ENCODE measurements around the gene OR2C3.

DNA sequence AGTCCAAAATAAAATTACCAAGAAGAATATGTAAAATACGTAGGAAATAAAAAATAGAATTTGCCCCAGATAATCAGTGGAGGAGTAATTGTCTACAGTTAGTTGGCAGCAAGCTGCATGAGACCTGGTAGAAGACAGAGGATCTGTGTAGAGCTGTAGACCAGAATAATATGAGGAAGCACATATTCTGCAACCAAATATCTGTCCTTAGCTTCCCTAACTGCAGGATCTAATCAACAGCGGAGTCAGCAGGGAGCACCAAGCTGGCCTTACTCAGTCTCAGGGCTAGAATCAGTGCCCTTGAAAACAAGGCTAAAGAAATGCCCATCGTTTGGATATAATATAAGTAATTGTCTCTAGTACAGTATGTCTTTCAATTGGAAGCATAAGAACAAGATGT is 6.6 kb upstream of the OR2C3 start:
- no peak for TF ChIP-seq FOSL1 (IDR thresholded peaks at IDR 0.05; ENCODE audit: low read depth)
- TF ChIP-seq EZH2 (IDR thresholded peaks at IDR 0.05), result no peak
- TF ChIP-seq, protein P1, sequence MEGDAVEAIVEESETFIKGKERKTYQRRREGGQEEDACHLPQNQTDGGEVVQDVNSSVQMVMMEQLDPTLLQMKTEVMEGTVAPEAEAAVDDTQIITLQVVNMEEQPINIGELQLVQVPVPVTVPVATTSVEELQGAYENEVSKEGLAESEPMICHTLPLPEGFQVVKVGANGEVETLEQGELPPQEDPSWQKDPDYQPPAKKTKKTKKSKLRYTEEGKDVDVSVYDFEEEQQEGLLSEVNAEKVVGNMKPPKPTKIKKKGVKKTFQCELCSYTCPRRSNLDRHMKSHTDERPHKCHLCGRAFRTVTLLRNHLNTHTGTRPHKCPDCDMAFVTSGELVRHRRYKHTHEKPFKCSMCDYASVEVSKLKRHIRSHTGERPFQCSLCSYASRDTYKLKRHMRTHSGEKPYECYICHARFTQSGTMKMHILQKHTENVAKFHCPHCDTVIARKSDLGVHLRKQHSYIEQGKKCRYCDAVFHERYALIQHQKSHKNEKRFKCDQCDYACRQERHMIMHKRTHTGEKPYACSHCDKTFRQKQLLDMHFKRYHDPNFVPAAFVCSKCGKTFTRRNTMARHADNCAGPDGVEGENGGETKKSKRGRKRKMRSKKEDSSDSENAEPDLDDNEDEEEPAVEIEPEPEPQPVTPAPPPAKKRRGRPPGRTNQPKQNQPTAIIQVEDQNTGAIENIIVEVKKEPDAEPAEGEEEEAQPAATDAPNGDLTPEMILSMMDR (IDR thresholded peaks at IDR 0.05 in 2 of 3, conservative IDR thresholded peaks at IDR 0.05 in 1 of 3; ENCODE audit: borderline replicate concordance in 1 of 3, insufficient read depth in 1 of 3, low read depth in 2 of 3, low read length in 2 of 3), result no peak
- no peak for TF ChIP-seq POLR2A (IDR thresholded peaks at IDR 0.05; ENCODE audit: borderline replicate concordance, extremely low read depth, insufficient read depth, insufficient read length)
- TF ChIP-seq CEBPB (IDR thresholded peaks at IDR 0.05; ENCODE audit: low read depth), result no peak
- TF ChIP-seq, protein P2, sequence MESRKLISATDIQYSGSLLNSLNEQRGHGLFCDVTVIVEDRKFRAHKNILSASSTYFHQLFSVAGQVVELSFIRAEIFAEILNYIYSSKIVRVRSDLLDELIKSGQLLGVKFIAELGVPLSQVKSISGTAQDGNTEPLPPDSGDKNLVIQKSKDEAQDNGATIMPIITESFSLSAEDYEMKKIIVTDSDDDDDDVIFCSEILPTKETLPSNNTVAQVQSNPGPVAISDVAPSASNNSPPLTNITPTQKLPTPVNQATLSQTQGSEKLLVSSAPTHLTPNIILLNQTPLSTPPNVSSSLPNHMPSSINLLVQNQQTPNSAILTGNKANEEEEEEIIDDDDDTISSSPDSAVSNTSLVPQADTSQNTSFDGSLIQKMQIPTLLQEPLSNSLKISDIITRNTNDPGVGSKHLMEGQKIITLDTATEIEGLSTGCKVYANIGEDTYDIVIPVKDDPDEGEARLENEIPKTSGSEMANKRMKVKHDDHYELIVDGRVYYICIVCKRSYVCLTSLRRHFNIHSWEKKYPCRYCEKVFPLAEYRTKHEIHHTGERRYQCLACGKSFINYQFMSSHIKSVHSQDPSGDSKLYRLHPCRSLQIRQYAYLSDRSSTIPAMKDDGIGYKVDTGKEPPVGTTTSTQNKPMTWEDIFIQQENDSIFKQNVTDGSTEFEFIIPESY (IDR thresholded peaks at IDR 0.05; ENCODE audit: extremely low read depth, insufficient replicate concordance, low read length), result no peak
- no peak for TF ChIP-seq ELF1 (IDR thresholded peaks at IDR 0.05; ENCODE audit: borderline replicate concordance, low read depth)
- TF ChIP-seq POLR2AphosphoS5 (IDR thresholded peaks at IDR 0.05; ENCODE audit: low read depth, low read length), result no peak
- no peak for TF ChIP-seq SIN3A (IDR thresholded peaks at IDR 0.05; ENCODE audit: low read depth)

Data from HCT116 (cell line).